ENCODE measurements around the gene SH3RF3.

SH3RF3 gene

DNA sequence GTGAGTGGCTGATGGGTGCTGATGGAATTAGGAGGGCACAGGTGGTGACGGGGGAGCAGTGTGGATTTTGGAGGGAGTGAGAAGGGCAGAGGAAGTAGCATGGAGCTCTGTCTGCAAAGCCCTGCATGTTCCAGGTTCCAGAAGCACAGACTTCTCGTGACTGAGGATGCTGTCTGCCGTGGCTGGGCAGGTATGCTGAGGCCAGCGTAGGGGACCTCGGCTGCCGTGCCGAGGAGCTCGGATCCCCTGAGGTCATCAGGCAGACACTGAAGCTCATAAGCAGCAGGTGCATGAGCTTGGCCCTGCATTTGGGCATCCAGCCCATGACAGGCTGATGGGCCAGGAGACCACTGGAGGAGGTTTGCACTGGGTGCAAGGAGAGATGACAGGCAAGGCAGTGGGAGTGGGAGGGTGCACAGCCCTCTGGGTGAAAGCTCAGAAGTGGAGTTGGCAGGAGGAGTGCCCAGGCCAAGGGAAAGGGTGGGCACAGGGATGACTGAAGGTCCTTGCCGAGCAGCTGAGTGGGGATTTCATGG is 215.3 kb downstream of the SH3RF3 start:
- DNase-seq = no peak

GRCh38 chr2:109345091-109345490 is 216.1 kb downstream of the SH3RF3 start:
- no peak for DNase-seq

- no peak for DNase-seq
Observed at GRCh38 chr2:109345653-109346480, 216.9 kb downstream of the SH3RF3 start.

- no peak for DNase-seq
Observed at GRCh38 chr2:109346601-109347228, 217.7 kb downstream of the SH3RF3 start.

DNA sequence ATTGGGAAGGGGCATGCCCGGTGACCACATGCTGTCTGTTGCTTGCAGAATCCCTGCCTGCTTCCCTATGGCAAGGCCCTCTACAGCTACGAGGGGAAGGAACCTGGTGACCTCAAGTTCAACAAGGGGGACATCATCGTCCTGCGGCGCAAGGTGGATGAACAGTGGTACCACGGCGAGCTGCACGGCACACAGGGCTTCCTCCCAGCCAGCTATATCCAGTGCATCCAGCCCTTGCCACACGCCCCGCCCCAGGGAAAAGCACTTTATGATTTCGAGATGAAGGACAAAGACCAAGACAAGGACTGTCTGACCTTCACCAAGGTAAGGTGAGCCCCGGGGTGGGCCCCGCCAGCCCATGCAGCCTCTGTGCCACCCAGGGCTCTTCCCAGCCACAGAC is 218.6 kb downstream of the SH3RF3 start:
- no peak for DNase-seq

- no peak for DNase-seq
Observed at GRCh38 chr2:109348190-109348589, 219.2 kb downstream of the SH3RF3 start.

GRCh38 chr2:109348671-109349502 is 219.9 kb downstream of the SH3RF3 start:
- DNase-seq = no peak

GRCh38 chr2:109349503-109350465 is 220.8 kb downstream of the SH3RF3 start:
- no peak for DNase-seq

- no peak for DNase-seq
Observed at GRCh38 chr2:109350526-109350925, 221.5 kb downstream of the SH3RF3 start.

DNA sequence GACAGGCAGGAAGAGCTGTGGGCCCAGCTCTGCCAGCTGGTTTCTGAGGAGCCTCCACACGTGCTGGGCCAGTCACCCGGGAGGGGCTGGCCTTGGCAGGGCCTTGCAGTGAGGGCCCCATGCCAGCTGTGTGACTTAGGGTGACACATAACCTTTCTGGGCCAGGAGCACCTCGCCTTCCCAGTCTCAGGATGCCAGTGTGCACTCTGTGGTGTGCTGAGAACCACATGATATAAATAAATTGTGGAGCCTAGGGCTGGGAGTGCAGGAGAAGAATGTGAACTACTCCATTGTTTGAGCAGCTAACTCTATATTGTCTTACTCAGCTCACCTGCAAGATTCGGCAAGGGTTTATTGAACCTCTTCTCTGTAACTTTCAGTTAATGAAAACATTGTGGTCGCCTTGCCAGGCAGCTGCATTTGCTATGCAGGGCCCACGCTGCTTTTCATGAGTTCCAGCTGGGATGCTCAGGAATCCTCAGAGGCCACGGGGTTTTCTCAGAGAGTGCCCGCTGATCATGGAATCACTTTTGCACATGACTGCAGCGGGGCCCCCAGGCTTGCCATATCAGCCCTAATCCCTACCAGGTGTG is 222.3 kb downstream of the SH3RF3 start:
- no peak for DNase-seq

DNA sequence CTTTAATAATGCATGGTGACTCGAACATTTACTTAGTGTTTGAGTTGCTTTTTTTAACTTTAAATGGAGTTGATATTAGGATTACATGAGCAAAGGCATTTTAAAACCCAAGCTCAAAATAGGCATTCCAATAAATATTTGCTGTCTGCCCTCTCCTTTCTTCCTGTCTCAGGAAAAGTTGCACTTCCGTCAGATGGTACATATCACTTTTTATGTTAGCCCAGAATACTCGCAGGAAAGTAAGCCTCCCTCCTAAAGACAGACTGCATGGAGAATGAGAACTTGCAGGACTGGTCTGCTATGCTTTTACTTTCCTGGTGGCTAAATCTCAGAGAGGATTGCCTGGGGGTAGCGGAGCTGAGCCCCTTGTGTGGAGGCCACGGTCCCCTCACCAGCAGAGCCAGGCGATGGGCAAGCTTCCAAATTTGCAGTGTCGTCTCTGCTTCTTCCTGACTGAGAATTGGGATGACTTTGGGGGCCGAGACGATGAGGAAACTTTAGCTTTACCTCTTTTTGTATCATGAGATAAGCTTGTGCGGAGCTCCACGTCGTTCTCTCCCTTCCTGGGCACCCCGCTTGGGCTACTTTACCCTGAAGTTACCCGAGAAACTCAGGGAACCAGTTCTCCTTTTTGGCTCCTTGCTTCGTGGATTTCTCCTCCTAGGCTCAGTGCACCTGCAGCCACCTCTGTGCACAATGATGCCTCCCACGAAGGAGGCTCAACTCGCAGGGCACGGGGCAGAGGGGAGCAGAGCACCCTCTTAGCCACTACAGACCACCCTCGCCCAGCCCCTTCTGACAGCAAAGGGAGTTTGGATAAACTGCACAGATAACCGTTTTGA is 223.3 kb downstream of the SH3RF3 start:
- DNase-seq = no peak

DNA sequence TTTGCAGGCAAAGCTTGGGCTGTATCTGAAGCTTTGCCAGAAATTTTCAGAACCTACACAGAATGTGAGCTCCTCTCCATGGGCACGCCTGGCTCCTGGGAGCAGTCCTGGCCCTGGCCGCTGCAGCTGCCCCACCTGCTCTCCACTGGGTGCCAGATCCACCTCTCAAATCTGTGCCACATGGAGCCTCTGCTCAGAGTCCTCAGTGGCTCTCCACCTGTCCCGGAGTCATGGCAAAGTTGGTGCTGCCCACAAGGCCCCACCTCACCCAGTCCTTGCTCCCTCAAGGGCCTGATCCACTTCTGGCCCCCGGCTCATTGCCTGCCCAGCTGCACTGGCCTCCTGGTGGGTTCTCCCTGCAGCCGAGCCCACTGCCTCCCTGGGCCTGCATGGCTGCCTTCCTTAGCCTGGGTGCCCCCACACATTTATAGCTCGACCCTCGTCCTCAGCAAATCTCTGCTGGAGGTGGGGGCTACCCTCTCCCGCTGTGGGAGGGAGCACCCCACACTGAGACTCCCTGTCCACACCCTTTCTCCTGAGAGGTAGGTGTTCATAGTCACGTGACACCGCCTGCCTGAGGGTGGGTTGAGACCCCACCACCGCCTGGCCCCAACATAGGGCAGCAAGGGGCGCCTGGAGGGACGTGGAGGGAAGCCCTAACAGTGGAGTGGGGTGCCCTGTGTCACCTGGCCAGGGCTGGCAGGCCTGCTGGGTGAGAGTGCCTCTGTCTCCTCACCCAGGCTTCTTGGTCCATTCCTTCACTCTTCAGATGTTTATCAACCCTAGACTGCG is 224.1 kb downstream of the SH3RF3 start:
- no peak for DNase-seq

- no peak for DNase-seq
Observed at GRCh38 chr2:109353806-109354745, 225.1 kb downstream of the SH3RF3 start.

DNA sequence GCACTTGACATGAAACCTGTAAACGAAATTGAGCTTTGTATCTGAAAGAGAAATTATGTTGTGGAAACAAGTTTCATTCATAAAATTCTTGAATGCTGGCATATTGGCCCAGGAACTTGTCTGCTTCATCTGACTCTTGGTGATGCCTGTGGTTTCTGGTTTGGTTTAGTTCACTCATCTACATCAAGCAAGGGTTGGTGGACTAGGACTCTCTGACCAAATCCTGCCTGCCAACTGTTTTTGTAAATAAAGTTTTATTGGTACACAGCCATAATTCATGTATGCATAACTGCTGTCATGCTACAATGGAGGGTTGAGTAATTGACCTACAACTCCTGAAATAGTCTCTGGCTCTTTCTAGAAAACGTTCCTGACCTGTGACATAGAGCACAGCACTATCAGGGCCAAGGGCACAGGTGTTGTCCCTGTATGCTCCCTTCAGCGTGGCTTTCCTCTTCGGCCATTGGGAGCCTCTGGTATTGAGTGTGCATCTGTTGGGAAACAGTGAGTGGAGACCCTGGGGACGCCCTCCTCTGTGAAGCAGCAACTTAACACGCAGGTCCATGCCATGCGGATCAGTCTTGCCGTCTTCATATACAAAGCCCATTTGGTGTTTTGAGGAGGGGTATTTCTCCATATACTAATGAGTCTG is 226.3 kb downstream of the SH3RF3 start:
- DNase-seq = no peak

GRCh38 chr2:109356324-109357035 is 227.5 kb downstream of the SH3RF3 start:
- DNase-seq = no peak

DNA sequence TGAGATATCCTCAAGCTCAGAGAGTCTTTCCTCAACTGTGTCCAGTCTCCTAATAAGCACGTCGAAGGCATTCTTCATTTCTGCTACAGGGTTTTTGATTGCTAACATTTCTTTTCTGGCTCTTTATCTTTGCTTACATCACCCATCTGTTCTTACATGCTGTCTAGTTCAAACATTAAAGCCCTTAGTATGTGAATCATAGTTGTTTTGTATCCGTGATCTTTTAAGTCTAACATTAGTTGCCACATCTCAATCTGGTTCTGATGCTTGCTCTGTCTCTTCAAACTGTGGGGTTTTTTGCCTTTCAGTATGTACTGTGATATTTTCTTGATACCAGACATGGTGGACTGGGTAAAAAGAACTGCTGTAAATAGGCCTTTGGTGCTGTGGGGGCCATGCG is 235.2 kb downstream of the SH3RF3 start:
- peak; percentile 25 for DNase-seq

DNA sequence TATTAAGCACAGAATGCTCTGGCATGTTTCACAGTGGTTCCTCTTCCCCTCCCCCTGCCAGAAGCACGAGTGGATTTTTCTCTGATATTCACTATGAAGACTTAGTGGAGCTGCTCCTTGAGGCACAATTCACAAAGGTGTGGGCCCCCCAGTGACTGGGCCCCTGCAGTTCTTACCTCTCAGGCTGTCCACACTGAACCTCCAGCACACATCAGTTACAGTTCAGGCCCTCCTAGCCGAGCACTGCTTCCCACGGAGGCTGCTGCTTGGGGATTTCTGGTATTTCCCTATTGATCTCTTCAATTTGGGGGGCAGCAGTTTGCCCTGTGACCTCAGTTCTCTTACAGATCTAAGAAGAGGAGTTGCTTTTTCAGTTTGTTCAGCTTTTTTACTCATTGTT is 236.1 kb downstream of the SH3RF3 start:
- no peak for DNase-seq

Data from DMS 273 treated with DMSO at 0.1 percent for 48 hours (cell line).